Fibroblast of villous mesenchyme (primary cell): ENCODE results near the gene BLMH. TPM values are rescaled to one million over a fixed set of nuclear protein-coding genes. Genes with fewer than 3 reads are reported as not detected.

ENCODE experiments used
- DNase-seq: peaks from one replicate; pipeline ENCODE4 v3.0.0-alpha.2; 2010; ENCODE audit warnings: low read depth
- H3K4me3 ChIP-seq: 2 replicates; pipeline ENCODE4 v1.5.1; 2011; ENCODE audit warnings: low read depth, mild to moderate bottlenecking, low read length
- total RNA-seq: library from RNA; depleted of rRNA; stranded (reverse); fragments of >200 nt; gene quantifications from 2 replicates; pipeline ENCODE4 v1.2.3, GENCODE V29; 2012
- TF ChIP-seq, protein P1 (sequence below): IDR thresholded peaks from 2 replicates; pipeline ENCODE4 v1.5.1; 2012; ENCODE audit warnings: low read depth, mild to moderate bottlenecking, low read length; ENCODE audit not compliant: insufficient read depth

BLMH gene
- total RNA-seq, 1 donor: 31.1 TPM

- no peak overlapping the region for H3K4me3 ChIP-seq
- TF ChIP-seq, protein P1, sequence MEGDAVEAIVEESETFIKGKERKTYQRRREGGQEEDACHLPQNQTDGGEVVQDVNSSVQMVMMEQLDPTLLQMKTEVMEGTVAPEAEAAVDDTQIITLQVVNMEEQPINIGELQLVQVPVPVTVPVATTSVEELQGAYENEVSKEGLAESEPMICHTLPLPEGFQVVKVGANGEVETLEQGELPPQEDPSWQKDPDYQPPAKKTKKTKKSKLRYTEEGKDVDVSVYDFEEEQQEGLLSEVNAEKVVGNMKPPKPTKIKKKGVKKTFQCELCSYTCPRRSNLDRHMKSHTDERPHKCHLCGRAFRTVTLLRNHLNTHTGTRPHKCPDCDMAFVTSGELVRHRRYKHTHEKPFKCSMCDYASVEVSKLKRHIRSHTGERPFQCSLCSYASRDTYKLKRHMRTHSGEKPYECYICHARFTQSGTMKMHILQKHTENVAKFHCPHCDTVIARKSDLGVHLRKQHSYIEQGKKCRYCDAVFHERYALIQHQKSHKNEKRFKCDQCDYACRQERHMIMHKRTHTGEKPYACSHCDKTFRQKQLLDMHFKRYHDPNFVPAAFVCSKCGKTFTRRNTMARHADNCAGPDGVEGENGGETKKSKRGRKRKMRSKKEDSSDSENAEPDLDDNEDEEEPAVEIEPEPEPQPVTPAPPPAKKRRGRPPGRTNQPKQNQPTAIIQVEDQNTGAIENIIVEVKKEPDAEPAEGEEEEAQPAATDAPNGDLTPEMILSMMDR: no peak
- DNase-seq: no peak
Observed at GRCh38 chr17:30296499-30297080, 4.8 kb upstream of the BLMH start.

- H3K4me3 ChIP-seq: peak overlapping the region; percentile 96
- TF ChIP-seq, protein P1: no peak
- peak; percentile 41 for DNase-seq
Observed at GRCh38 chr17:30292286-30292858, 628 bp upstream of the BLMH start.

GRCh38 chr17:30290696-30291542, 825 bp downstream of the BLMH start:
- H3K4me3 ChIP-seq: peak overlapping the region; percentile 96
- TF ChIP-seq, protein P1: no peak
- DNase-seq: peak; percentile 38

- no peak for DNase-seq
- H3K4me3 ChIP-seq: no peak overlapping the region
- TF ChIP-seq, protein P1: no peak
Observed at GRCh38 chr17:30290077-30290476, 1.7 kb downstream of the BLMH start.

DNA sequence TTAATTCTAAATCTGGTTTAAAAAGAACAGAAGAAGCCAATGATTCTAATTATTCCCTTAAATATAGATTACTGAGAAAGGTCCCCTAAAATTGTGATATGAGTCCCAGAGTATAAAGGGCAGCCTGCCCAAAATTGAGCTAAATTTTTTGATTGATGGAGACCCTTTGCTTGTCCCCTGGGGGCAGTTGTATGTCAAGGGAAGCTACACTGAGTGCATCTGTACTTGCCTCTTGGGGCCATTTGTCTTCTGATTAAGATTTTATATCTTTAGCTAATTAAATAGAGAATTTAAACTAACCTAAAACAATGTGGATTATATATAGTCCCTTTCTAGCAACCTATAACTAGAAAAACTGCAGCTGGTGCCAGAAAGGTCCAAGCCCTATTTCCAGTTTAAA, 12.6 kb downstream of the BLMH start:
- no peak for DNase-seq
- TF ChIP-seq, protein P1: no peak
- no peak overlapping the region for H3K4me3 ChIP-seq

GRCh38 chr17:30278032-30278431, 13.7 kb downstream of the BLMH start:
- DNase-seq: peak; percentile 46
- TF ChIP-seq, protein P1: peak; percentile 50
- no peak overlapping the region for H3K4me3 ChIP-seq
